Activated T-cell treated with anti-CD3 and anti-CD28 coated beads, Interleukin-2, amount 50 U/mL, for 24 hours (primary cell): ENCODE results near the gene SMIM44.
A peak's percentile ranks its signal among the peaks of the same experiment; 100 is the strongest.
"Not testable (repeated sequence)": the region's sequence is repeated elsewhere in the genome, so short reads cannot be mapped to it uniquely, and the experiment has no call there.

ENCODE experiments used
- DNase-seq: peaks from one replicate; pipeline ENCODE4 v3.0.0-alpha.2; 2020
- H3K27ac Mint-ChIP-seq: 2 replicates; pipeline ENCODE4 v1.8.0; 2020; ENCODE audit warnings: mild to moderate bottlenecking, mixed read lengths
- H3K27me3 Mint-ChIP-seq: 2 replicates; pipeline ENCODE4 v1.8.0; 2020; ENCODE audit warnings: mixed read lengths
- H3K36me3 Mint-ChIP-seq: 2 replicates; pipeline ENCODE4 v1.8.0; 2020; ENCODE audit warnings: low read depth, mixed read lengths
- H3K4me1 Mint-ChIP-seq: 2 replicates; pipeline ENCODE4 v1.8.0; 2020; ENCODE audit warnings: low read depth, mixed read lengths
- H3K4me3 Mint-ChIP-seq: 2 replicates; pipeline ENCODE4 v1.8.0; 2020; ENCODE audit warnings: mild to moderate bottlenecking, moderate library complexity, mixed read lengths
- H3K9me3 Mint-ChIP-seq: 2 replicates; pipeline ENCODE4 v1.8.0; 2020; ENCODE audit warnings: mixed read lengths

The SMIM44 gene

DNA sequence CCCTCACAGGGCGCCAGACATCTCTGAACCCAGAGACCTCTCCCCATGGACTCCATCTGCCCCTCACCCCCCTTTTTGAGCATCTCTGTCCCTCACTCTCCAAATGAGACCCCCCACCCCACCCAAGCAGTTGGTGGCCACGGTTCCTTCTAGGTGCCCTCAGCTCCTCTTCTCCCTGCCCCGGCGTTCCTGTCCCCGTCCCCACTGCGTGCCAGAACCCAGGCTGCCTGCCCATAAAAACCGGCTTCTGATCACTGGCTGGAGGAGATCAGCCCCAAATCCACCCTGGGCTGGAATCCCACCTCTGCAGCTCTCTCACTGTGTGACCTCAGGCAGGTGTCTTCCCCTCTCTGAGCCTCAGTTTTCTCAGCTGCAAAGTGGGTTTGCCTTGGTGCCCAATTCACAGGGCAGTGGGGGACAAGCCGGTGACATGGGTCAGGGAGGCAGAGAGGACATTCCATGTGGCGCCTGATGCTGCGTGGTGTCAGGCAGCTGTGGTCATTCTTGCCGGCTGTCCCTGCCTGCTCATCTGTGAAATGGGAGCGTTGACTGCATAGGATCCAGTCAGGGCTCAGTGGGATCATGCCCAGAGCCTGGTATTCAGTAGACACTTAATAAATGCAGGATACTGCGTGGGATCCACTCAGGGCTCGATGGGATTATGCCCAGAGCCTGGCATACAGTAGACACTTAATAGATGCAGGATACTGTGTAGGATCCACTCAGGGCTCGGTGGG lies 28.4 kb downstream of the SMIM44 start:
- Mint-ChIP-seq H3K36me3 (peaks cover 50% of the 10 kb centered on the region), H3K27ac (no peak overlapping the region), H3K4me1 (no peaks in the 10 kb centered on the region), H3K27me3 (no peaks in the 10 kb centered on the region), H3K9me3 (no peaks in the 10 kb centered on the region), H3K4me3 (no peak overlapping the region)
- no peak for DNase-seq

GRCh38 chr19:3453840-3454239 lies 29.4 kb downstream of the SMIM44 start:
- H3K4me3 Mint-ChIP-seq = no peak overlapping the region
- H3K27ac Mint-ChIP-seq = no peak overlapping the region
- peaks cover 55% of the 10 kb centered on the region for H3K36me3 Mint-ChIP-seq
- DNase-seq = no peak
- no peaks in the 10 kb centered on the region for H3K27me3 Mint-ChIP-seq
- no peaks in the 10 kb centered on the region for H3K9me3 Mint-ChIP-seq
- no peaks in the 10 kb centered on the region for H3K4me1 Mint-ChIP-seq

GRCh38 chr19:3452942-3453214 lies 30.4 kb downstream of the SMIM44 start:
- not testable (repeated sequence) for H3K27ac Mint-ChIP-seq, H3K4me1 Mint-ChIP-seq, H3K27me3 Mint-ChIP-seq, H3K4me3 Mint-ChIP-seq, DNase-seq, H3K9me3 Mint-ChIP-seq
- peaks cover 59% of the 10 kb centered on the region for H3K36me3 Mint-ChIP-seq

- H3K27me3 Mint-ChIP-seq = no peaks in the 10 kb centered on the region
These were observed 30.9 kb downstream of the SMIM44 start for GRCh38 chr19:3452171-3452941.

GRCh38 chr19:3451451-3451866 lies 31.8 kb downstream of the SMIM44 start:
- Mint-ChIP-seq H3K4me1 (no peaks in the 10 kb centered on the region), H3K27me3 (no peaks in the 10 kb centered on the region), H3K36me3 (peaks cover 57% of the 10 kb centered on the region), H3K9me3 (no peaks in the 10 kb centered on the region), H3K4me3 (no peak overlapping the region), H3K27ac (no peak overlapping the region)
- DNase-seq = no peak

More at GRCh38 chr19:3452171-3452941, 30.9 kb downstream of the SMIM44 start:
- no peak overlapping the region for H3K4me3 Mint-ChIP-seq
- no peak overlapping the region for H3K27ac Mint-ChIP-seq
- H3K9me3 Mint-ChIP-seq = no peaks in the 10 kb centered on the region
- DNase-seq = no peak
- H3K4me1 Mint-ChIP-seq = no peaks in the 10 kb centered on the region
- H3K36me3 Mint-ChIP-seq = peaks cover 59% of the 10 kb centered on the region

DNA sequence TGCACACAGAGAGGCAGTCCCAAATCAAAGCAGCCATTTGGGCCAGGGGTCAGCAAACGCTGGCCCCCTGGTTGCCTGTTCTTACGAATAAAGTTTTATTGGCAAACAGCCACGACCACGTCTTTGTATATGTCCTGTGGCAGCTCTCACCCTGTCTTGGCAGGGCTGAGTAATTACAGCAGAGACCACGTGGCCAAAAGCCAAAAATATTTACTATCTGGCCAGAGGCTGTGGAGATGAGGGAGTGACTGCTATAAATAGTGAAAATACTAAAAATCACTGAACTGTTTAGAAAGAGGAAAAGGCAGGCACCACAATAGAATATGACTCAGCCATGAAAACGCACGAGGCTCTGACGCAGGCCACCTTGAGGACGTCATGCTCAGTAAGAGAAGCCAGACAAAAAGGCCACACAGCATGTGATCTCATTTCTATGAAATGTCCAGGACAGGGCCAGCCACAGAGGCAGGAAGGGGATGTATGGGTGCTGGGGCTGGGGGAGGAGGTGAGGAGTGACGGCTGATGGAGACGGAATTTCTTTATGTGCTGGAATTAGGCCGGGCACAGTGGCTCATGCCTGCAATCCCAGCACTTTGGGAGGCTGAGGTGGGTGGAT lies 32.3 kb downstream of the SMIM44 start:
- no peak overlapping the region for H3K4me3 Mint-ChIP-seq
- H3K4me1 Mint-ChIP-seq = no peaks in the 10 kb centered on the region
- no peaks in the 10 kb centered on the region for H3K9me3 Mint-ChIP-seq
- no peaks in the 10 kb centered on the region for H3K27me3 Mint-ChIP-seq
- DNase-seq = no peak
- peak overlapping the region; percentile 74 for H3K27ac Mint-ChIP-seq
- peaks cover 61% of the 10 kb centered on the region for H3K36me3 Mint-ChIP-seq

GRCh38 chr19:3448616-3449334 lies 34.5 kb downstream of the SMIM44 start:
- no peak for DNase-seq
- Mint-ChIP-seq H3K4me3 (no peak overlapping the region), H3K27me3 (no peaks in the 10 kb centered on the region), H3K4me1 (peaks cover 3% of the 10 kb centered on the region), H3K36me3 (peaks cover 65% of the 10 kb centered on the region), H3K9me3 (no peaks in the 10 kb centered on the region), H3K27ac (no peak overlapping the region)

- H3K27me3 Mint-ChIP-seq, H3K9me3 Mint-ChIP-seq, H3K27ac Mint-ChIP-seq: not testable (repeated sequence)
These were observed 36.6 kb downstream of the SMIM44 start for GRCh38 chr19:3446657-3447056.

DNA sequence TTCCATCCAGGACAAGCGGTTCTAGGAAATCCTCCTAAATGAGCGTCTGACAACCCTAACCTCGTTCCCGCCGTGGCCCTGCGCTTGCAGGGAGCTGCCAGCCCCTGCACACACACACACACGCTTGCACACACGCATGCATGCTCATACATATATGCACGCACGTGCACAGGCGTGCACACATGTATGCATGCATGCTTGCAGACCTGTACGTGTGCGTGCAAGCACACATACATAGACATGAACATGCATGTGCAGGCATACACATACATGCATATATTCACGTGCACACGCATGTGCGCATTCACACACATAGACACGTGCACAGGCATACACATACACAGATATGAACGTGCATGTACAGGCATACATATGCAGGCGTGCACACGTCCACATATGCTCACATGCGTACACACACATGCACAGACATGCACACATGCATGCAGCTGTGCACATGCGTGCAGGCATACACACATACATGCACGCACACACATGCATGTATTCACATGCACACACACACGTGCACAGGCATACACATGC lies 38.5 kb downstream of the SMIM44 start:
- H3K27ac Mint-ChIP-seq = no peak overlapping the region
- no peak overlapping the region for H3K4me3 Mint-ChIP-seq
- no peaks in the 10 kb centered on the region for H3K27me3 Mint-ChIP-seq
- no peaks in the 10 kb centered on the region for H3K9me3 Mint-ChIP-seq
- H3K4me1 Mint-ChIP-seq = peaks cover 8% of the 10 kb centered on the region
- no peak for DNase-seq
- peaks cover 47% of the 10 kb centered on the region for H3K36me3 Mint-ChIP-seq

More at GRCh38 chr19:3446657-3447056, 36.6 kb downstream of the SMIM44 start:
- H3K4me3 Mint-ChIP-seq, H3K4me1 Mint-ChIP-seq, DNase-seq: not testable (repeated sequence)
- peaks cover 57% of the 10 kb centered on the region for H3K36me3 Mint-ChIP-seq

- H3K36me3 Mint-ChIP-seq = peaks cover 42% of the 10 kb centered on the region
- H3K27me3 Mint-ChIP-seq = no peaks in the 10 kb centered on the region
- H3K4me3 Mint-ChIP-seq = no peak overlapping the region
- H3K9me3 Mint-ChIP-seq = no peaks in the 10 kb centered on the region
- DNase-seq = no peak
- H3K27ac Mint-ChIP-seq = no peak overlapping the region
- H3K4me1 Mint-ChIP-seq = peaks cover 8% of the 10 kb centered on the region
These were observed 39.2 kb downstream of the SMIM44 start for GRCh38 chr19:3443840-3444694.

DNA sequence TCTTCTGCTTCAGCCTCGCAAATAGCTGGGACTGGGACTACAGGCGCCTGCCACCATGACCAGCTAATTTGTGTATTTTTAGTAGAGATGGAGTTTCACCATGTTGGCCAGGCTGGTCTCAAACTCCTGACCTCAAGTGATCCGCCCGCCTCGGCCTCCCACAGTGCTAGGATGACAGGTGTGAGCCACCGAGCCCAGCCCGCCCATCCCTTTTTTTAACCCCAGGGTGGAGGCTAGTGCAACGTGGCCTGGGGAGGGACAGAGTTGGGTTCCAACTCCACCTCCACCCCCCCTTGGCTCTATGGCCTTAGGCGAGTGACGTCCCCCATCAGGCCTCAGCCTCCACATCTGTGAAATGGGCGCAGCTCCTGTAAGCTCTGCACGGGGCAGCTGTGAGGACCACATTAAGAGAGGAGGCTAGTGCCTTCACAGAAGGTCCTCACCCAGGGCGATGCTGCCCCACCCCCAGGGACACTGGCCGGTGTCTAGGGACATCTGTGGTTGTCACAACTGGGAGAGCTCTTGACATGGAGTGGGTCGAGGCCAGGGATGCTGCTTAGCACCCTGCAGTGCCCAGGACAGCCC lies 40.7 kb downstream of the SMIM44 start:
- Mint-ChIP-seq H3K9me3 (no peaks in the 10 kb centered on the region), H3K27me3 (no peaks in the 10 kb centered on the region)

DNA sequence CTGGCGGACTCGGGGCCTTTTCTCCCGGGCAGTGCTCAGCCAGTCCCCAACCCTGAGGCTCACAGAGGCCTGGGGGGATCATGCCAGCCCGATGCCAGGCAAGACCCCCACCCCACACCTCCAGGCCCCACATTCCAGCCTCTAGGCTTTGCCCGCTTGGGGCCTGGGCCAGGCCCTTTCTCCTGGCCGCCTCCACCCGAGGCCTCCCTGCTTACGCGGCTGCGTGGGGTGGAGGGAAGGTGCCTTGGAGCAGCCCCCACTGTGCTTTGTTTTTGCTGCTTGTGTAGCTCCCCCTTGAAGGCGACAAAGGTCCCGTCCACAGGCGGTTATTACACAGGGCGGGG lies 41.3 kb downstream of the SMIM44 start:
- Mint-ChIP-seq H3K4me3 (no peak overlapping the region), H3K27me3 (no peaks in the 10 kb centered on the region), H3K4me1 (peaks cover 8% of the 10 kb centered on the region), H3K36me3 (peaks cover 47% of the 10 kb centered on the region), H3K9me3 (no peaks in the 10 kb centered on the region), H3K27ac (no peak overlapping the region)
- no peak for DNase-seq

More for the DNA sequence above, 40.7 kb downstream of the SMIM44 start:
- no peak for DNase-seq
- Mint-ChIP-seq H3K4me1 (peaks cover 8% of the 10 kb centered on the region), H3K36me3 (peaks cover 45% of the 10 kb centered on the region), H3K27ac (no peak overlapping the region), H3K4me3 (no peak overlapping the region)

DNA sequence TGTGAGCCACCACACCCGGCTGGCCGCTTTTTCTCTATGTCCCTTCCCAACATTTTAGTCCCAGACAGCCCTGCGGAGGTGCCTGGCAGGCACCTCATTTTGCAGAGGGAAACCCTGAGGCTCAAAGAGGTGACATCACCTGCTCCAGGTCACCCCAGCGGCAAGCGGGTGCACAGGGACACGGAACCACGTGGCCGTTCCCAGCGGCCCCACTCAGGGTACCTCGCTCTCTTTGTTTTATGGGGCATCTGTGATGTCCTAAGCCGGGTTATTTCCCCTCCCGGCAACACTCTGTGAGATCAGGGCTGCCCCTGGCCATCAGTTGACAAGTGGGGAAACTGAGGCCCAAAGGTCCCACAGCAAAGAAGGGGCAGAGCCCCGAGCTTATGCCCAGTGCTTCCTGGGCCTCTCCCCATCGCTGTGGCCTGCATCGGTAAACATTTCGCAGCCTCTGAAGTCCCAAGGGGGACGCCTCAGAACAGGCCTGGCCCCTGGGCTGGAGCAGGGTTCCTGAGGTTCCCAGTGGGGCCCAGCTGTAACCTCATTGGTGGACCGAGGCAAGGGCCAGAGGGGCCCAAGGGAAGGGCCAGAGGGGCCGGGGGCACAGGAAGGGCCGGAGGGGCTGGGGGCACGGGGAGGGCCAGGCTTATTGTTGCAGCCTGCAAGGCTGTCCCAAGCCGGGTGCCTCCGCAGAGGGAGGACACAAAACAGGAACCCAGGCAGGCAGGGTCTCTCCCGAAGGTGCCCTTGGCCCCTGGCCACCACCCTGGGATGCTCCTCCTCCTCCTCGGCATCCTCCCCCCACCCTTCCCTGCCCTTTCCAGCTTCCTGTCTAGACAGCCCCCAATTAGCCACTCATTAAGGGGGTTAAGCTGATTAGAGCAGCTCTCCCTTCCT lies 41.9 kb downstream of the SMIM44 start:
- no peak overlapping the region for H3K27ac Mint-ChIP-seq
- no peak for DNase-seq
- peaks cover 45% of the 10 kb centered on the region for H3K36me3 Mint-ChIP-seq
- no peaks in the 10 kb centered on the region for H3K27me3 Mint-ChIP-seq
- H3K4me1 Mint-ChIP-seq = peaks cover 8% of the 10 kb centered on the region
- no peak overlapping the region for H3K4me3 Mint-ChIP-seq
- H3K9me3 Mint-ChIP-seq = no peaks in the 10 kb centered on the region
